NCI-H2196 treated with DMSO at 0.1 percent for 48 hours (cell line): ENCODE measurements around the gene ADNP.
"Not testable (repeated sequence)": the region's sequence is repeated elsewhere in the genome, so short reads cannot be mapped to it uniquely, and the experiment has no call there.

ENCODE experiments used
- DNase-seq: peaks from one replicate; lab custom pipeline; 2025; ENCODE audit not compliant: unreplicated experiment; lab: John Stamatoyannopoulos, UW

Gene ADNP

DNA sequence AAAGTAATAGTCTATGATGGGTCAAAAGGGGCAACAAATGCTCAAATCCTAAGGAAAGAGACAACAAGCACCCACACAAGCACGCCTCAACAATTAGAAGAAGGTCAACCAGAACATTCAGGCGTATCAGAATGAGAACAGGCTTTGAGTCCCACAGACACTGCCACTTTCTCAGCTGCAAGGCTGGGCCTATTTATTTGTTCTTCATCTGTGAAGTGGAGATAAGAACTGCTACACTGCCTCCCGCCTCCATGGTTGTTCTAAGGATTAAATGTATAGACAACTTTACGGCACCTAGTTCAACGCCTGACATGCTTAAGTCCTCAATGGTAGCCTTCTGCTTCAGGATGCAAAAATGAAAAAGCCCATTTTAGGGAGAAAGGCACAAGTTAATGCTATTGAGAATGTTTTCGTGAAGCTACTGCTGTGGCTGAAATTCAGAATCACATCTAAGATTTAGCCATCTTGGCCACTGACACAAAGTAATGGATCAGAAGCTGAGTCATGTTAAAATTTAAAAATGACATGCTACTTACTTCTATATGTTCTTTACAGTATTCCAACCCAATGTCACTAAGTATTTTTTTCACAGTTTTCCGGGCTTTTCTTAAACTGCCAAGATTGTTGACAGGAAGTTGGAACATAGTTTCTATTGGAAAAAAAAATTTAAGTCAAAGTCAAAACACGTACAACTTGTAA is 27.7 kb downstream of the ADNP start:
- no peak for DNase-seq

DNA sequence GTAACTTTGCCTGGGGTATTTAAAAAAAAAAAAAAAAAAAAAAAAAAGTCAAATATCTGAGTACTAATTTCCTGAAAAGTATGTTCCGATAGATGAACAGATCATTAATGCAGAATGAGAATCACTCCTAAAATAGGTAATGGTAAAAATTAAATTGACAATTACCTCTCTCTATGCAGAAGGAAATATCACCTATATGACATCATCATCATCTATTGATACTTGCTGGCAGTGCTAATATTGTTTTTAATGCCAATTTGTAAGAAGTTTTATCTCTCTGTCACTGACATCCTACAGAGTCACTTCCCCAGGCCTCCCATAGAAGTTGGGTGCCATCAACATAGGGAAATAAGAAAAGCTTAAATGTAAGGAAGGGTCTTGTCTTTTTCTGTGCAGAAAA is 29.9 kb downstream of the ADNP start:
- DNase-seq = no peak

DNA sequence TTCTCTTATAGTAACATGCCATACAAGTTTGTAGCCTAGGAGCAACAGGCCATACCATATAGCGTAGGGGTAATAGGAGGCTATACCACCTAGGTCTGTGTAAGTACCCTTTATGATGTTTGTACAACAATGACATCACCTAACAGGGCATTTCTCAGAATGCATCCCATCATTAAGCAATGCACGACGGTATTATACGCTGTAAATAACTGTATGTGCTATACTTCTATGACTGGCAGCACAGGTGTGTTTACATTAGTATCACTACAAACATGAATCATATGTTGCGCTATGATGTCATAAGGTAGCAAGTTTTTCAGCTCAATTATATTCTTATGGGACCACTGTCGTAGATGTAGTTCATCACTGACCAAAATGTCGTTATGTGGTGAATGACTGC is 31.0 kb downstream of the ADNP start:
- DNase-seq = no peak

DNA sequence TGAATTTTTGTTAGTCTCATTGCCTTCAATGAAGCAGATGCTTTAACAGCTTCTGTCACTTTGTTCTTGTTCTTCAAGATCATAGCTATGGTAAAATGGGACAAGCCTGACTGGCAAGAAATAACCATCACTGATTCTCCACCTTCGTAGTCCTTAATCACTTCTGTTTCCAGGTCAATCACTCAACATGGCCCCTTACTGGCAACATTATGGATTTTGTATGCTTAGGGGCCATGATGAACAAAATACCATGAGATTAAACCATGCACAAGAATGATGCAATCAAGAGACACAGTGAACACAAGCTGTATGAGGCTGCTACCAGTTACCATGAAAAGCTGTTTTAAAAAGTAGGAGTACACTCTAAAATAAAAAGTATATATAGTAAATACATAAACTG is 32.8 kb downstream of the ADNP start:
- no peak for DNase-seq

DNA sequence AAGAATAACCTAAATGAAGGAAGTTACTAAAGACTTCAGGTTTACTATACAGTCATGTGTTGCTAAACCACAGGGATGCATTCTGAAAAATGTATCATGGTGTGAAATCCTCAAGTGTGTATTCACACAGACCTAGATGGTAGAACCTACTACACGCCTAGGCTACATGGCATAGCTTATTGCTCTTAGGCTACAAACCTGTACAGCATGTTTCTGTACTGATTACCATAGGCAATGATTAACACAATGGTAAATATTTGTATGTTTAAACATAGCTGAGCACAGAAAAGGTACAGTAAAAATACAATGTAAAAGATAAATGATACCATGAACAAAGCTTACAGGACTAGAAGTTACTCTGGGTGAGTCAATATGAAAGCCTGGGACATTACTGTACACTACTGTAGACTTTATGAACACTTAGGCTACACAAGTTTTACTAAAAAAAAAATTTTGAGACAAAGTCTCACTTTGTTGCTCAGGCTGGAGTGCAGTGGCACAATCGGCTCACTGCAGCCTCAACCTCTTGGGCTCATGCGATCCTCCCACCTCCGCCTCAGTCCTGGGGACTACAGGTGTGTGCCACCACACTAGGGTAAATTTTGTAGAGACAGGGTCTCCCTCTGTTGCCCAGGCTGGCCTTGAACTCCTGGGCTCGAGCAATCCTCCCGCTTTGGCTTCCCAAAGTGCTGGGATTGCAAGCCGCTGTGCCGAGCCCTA is 36.0 kb downstream of the ADNP start:
- DNase-seq = no peak

DNA sequence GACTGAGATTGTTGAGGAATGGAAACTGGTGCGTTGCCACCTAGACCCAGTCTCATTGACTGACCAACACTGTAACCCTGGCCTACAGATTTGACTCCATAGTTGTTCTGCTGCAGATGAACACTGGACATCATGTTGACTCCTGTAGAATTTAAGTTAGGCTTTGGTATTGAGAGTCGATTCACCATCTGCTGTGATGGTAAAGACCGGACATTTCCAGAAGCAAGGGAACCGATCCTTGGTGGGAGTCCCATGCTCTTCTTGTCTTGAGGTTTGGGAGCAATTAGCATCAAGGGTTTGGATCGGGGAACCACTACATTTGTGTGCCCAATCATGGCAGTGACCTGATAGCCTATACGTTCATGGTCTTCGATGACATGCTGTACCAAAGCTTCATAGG is 37.6 kb downstream of the ADNP start:
- no peak for DNase-seq

DNA sequence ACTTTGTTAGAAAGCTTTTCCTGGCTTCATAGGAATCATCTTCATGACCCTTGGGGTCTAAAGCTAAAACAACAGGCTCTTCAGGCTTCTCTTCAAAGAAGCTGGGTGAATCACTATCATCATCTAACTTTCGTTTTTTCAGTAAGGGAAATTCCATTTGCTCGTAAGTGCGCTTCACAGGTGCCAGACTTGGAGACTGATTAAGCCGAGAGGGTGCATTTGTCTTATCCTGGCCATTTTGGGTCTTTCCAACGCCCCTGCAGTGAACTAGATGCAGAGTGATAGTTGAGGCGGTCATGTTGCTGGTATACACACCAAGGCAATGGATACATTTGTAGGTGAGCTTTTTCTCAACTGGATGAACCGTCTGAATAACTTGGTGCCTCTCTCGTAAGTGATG is 38.8 kb downstream of the ADNP start:
- DNase-seq = no peak

DNA sequence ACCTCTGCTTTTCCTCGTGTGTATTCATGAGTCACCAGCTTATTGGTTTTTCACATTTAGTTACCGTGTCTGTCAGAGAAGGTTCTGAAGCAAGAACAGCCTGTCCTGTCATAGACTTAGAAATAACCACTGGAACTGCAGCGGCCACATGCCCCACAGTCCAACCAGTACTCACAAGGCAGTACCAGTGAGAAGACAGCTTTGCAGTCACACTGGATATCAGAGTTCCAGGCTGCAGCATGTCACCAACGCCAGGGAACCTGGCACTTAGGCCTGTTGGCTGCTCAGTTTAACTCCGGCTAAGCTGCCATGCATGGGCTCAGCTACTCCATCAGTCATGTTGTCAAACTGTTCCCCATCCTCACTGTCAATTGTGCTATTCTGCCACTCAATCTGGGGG is 40.1 kb downstream of the ADNP start:
- no peak for DNase-seq

DNA sequence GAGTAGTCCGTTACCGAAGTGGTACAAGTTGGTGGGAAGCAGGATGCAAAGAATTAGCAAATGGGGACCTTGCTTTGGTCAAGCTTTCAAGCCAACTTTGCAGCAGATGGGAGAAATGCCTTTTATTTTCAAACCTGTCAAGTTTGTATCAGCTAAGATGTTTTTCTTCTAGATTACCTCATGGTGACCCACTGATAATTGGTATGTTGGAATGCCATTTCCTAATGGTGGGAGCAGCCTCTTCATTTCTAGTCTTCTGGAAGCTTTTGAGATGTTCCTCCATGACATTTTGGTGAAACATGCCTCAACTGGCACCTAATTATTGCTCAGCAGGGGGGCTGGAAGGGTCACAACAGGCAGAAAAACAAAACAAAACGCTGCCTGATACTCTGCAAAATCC is 43.7 kb downstream of the ADNP start:
- no peak for DNase-seq

DNA sequence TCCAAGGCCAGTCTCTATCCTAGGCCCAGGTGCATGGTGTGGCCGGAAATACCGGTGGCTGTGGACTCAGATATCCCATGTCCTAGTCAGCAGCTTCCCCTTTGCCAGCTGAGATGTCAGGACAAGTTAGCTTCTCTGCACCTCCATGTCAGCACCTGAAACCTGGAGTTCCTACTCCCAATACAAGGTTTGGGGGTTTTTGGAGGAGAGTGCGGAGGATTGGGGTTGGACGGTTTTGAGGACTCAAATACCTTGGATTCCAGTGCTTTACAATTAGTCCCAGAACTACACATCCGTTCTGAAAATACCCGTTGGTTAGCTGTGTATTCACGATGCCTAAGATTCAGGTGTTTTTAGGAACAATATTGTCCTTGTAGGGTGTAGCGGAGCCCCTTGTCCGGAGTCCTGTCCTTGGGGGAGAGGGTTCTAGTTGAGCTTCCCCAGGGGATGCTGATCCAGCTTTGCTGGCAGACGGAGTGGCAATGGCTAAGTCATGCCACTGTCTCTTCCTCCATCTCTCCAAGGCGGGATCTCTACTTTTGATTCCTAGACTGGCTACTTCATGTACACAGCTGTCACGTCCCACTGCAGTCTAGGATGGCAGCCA is 45.0 kb downstream of the ADNP start:
- DNase-seq = no peak

DNA sequence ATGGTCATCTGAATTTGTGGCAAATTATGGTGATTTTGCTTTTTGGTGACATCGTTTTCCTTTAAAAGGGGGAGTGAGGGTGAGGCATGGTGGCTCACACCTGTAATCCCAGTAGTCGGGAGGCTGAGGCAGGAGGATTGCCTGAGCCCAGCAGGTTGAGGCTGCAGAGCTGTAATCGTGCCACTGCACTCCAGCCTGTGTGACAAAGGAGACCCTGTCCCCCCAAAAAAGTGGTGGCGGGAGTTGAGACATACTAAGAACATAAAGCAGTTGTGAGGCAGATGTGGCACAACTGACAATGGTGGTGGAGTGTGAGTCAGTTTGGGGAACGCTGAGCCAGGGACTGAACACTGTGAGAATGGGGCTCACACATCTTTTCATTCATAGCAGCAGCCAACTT is 45.5 kb downstream of the ADNP start:
- no peak for DNase-seq

DNA sequence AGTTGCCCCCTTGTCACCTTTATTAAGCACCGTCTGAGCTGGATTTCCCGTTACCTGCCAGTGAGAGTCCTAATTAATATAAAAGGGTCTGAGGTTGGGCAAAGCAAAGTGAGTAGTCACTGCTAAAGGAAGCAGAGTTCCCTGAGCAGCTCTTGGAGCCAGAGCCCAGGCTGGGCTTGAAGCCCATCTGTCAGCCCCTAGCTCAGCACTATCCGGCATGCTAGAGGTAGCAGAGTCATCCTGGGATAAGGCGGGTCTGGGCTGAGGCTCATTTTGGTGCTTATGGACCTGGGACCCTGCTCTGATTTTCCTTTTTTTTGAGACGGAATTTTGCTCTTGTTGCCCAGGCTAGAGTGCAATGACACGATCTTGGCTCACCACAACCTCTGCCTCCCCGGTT is 46.2 kb downstream of the ADNP start:
- no peak for DNase-seq

DNA sequence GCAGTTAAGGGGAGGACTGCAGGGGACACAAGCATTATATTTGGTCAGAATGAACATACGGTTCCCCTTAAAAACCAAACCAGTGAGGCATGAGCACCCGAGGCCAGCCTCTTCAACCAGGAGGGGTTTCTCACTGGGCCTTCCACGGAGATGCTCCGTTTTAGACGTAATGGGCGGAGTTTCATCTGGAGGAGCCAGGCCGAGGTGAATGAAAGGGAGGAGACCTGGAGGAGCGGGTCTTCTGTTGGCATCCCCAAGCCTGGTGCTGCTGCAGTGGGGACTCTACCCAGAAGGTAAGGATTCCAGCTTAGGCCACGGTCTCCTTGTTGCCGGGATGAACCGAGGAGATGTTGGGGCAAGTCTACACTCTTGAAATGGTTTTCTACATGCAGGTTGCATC is 47.4 kb downstream of the ADNP start:
- no peak for DNase-seq

DNA sequence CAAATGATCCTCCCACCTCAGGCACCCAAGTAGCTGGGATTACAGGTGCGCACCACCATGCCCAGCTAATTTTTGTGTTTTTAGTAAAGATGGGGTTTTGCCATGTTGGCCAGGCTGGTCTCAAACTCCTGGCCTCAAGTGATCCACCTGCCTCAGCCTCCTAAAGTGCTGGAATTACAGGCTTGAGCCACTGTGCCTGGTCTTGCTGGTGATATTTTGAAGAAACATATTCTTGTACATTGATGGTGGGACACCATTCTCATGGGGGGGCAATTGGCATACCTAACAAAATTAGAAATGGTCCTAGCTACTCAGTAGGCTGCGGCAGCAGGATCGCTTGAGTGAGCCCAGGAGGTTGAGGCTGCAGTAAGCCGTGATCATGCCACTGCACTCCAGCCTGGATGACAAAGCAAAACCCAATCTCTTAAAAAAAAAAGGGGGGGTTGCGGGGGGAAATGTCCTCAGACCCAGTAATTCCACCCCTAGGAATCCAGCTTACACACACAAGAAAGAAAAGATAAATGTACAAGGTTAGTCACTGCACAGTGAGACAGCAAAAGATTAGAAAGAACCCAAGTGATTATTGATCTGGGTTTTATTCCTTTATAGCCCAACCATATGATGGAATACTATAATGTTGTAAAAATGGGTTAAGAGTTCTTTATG is 49.3 kb downstream of the ADNP start:
- not testable (repeated sequence) for DNase-seq

DNA sequence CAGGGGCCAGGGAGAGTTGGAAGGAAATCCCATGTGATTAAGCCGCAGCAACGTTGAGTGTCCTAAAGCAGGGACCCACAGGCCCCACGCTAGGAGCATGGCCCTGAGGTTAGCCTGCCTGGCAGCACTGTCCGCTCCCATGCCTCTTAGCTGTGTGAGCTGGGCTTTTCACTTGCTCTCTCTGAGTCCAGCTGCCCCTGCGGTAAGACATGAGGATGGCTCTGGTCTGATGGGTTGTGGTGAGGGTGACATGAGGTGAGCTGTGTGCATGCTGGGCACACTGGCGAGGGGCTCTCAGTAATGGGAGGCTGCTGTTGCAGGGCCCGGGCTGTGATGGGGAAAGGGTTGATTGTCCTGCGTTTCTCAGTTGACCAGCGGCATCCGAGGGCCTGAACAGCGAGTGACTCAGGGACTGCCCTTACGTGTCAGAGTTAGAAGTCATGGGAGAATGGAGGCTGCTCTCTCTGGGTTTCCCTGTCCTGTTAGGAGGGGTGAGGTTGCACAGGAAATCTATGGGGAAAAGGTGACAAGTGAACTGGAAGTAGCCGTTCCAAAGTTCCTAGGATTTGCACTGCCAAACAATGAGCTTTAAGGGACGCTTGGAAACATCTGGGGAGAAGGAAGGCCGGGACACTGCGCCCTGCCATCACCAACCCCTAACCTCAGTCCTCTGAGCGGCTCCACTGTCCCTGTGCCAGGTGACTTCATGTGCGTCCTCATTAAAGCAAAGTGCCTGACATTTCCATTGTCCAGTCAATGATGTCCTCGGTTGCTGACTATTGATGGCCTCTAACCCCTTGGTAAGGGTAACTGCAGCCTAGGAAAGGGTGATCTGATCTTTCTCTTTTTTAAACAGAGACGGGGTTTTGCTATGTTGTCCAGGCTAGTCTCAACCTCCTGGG is 51.3 kb downstream of the ADNP start:
- DNase-seq = no peak

DNA sequence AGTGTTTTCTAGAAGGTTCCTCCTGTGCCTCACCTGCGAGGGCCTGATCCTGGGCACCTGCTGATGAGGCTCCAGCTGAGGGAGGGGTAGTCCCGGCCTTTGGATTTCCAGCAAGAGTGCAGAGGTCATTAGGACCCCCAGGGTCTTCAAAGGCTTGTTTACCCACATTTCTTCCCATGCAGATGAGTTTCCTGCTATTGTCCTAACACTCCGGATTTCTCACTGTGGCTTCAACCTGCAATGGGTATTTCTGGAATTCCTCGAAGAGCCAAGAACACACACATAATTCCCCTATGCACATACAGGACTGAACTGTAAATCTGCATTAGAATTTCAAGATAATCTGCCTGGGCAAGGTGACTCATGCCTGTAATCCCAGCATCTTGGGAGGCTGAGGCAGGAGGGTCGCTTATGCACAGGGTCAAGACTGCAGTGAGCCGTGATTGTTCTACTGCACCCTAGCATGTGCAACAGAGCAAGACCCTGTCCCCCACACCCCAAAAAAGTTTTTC is 53.9 kb downstream of the ADNP start:
- no peak for DNase-seq

DNA sequence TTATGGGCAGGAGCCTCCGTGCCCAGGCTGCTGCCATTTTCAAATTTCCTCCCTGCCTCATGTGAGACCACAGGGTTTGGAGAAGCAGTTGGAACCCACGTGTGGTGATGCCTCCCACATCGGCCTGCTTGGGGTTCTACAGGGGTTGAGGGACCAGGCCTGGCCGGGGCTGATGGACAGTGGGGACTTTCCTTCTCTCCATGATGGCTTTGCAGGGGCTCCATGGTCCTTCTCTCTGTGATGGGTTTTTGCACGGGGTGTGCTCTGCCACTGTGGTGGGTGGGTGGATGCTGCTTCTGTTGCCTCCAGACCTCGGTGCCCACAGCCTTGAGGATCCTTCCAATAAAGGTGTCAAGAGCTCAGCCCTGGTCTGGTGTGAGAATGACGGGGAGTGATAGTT is 54.4 kb downstream of the ADNP start:
- DNase-seq = no peak

DNA sequence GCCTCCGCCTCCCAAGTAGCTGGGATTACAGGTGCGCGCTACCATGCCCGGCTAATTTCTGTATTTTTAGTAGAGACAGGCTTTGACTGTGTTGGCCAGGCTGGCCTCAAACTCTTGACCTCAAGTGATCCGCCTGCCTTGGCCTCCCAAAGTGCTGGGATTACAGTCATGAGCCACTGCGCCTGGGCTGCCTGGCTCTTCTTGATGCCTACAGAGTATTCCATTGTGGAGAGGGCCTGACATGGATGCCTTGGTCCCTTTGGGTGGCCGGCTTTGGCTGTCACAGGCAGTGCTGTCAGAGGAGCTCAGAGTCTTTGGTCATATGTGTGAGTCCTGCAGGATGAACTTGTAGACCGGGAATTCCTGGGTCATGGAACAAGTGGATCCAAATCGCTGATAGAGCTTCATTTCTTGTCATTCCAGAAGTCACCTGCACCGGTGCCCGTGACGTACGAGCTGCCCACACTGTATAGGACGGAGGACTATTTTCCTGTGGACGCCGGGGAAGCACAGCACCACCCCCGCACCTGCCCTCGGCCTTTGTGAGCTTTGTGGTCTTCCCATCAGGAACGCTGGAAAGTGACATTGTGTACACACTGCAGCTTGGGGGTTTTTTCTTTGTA is 55.1 kb downstream of the ADNP start:
- DNase-seq = no peak

DNA sequence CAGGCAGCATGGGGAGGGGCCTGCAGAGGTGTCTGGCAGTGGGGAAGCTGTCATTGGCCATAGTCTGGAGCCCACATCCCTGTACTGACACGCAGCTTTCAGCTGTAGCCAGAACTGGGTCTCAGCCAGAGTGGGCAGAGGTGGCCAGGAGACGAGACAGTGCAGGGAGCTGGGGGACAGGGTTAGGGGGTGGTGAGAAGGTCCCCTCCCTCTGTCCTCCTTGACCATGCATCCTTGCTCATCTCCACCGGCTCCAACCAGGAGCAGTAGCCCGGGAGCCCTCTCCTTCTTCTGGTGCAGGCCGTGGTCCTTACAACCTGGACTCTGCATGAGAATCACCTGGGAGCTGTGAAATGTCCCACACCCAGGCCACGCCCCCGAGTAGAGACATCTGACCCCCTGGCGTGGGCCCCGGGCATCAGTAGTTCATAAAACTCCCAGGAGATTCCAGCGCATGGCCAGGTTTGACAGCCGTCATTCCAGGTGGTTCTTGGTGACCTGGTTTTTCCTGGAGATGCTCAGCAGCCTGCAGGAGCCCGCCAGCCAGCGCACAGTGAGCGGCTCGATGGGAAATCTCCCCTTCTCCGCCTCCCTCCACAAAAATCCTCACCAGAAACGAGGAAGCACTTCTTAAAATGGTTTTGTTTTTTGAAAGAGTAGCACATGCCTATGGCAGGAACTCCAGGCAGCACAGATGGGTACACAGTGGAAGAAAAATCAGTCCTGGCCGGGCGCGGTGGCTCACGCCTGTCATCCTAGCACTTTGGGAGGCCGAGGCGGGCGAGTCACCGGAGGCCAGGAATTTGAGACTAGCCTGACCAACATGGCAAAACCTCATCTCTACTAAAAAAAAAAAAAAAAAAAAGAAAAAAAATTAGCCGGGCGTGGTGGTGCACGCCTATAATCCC is 56.2 kb downstream of the ADNP start:
- no peak for DNase-seq
